Cardiac muscle cell (in vitro differentiated cells and primary cell): Measurements from ENCODE around the gene STXBP5. TPM values are rescaled to one million over a fixed set of nuclear protein-coding genes. Genes with fewer than 3 reads are reported as not detected.

Experiments
- DNase-seq, 2 donors: peaks; one replicate each; pipeline versions ENCODE4 v3.0.0 to v3.0.0-alpha.2; 2010 to 2017; ENCODE audit warnings: low read depth in 1 of 2, low spot score in 1 of 2
- H3K27ac ChIP-seq: fragments of 200-600 bp; sonication (generic); 2 replicates; pipeline ENCODE4 v1.5.1; 2016
- H3K27me3 ChIP-seq: fragments of 200-600 bp; sonication (generic); 2 replicates; pipeline ENCODE4 v1.6.0; 2016; ENCODE audit warnings: control low read depth
- H3K36me3 ChIP-seq: fragments of 200-600 bp; sonication (generic); 2 replicates; pipeline ENCODE4 v1.5.1; 2016; ENCODE audit warnings: control low read depth
- H3K4me1 ChIP-seq: fragments of 200-600 bp; sonication (generic); 2 replicates; pipeline ENCODE4 v1.8.1; 2017; ENCODE audit warnings: low read depth, mild to moderate bottlenecking, mixed run types
- H3K4me3 ChIP-seq: fragments of 200-600 bp; sonication (generic); 2 replicates; pipeline ENCODE4 v1.5.1; 2016; ENCODE audit warnings: mild to moderate bottlenecking
- H3K9me3 ChIP-seq: fragments of 200-600 bp; sonication (generic); 2 replicates; pipeline ENCODE4 v1.5.1; 2017; ENCODE audit warnings: low read depth, mild to moderate bottlenecking, control low read depth
- polyA plus RNA-seq: library from polyadenylated mRNA; unstranded; fragments of >200 nt; fragmentation: Nextera tagmentation; extraction: Ambion mirVana; gene quantifications from 2 replicates; pipeline ENCODE4 v1.2.1, GENCODE V29; 2016
- total RNA-seq: library from RNA; depleted of rRNA; stranded (reverse); fragments of >200 nt; gene quantifications from 2 replicates; pipeline ENCODE4 v1.2.3, GENCODE V29; 2016
- TF ChIP-seq, protein P1 (sequence below): IDR thresholded peaks from 2 replicates; pipeline ENCODE4 v1.5.1; 2012; ENCODE audit warnings: low read depth, mild to moderate bottlenecking, low read length

The STXBP5 gene
- 3.6 and 5.3 TPM in 2 replicates for total RNA-seq
- polyA plus RNA-seq, result 2.9 and 4.1 TPM in 2 replicates

DNA sequence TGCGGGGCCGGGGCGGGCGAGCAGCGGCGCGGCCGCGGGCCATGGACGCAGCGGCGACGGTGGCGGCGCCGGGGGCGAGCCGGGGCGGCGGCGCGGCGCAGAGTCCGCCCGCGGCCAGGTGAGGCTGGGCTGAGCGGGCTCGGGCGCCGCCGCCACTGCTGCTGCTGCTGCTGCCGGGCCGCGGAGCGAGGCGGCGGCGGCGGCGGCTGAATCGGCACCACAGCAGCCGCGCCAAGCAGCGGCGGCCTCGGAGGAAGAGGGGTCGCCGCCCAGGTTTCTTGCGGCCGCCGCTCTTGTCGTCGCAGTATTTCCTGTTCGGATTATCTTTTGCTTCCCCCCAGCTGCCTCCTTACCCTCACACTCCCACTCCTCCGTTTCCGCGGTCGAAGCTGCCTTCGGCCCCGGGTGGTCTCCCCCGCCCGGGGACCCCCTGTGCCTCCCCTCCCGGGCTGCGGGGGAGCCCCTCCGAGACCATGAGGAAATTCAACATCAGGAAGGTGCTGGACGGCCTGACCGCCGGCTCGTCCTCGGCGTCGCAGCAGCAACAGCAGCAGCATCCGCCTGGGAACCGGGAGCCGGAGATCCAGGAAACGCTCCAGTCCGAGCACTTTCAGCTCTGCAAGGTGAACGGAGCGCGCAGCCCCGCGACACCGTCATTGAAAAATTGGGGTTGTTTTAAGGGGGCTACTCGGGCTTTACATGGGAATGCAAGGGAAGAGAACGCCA lies at the start of gene STXBP5:
STXBP5 (plus strand) TSS at position 358 of the 726 bp plus-strand sequence; CDS start at position 474, 116 bp downstream.
- no peaks in the 10 kb centered on the region for H3K9me3 ChIP-seq
- H3K4me3 ChIP-seq, result peak within 1 kb of the TSS; percentile 95
- H3K4me1 ChIP-seq, result peaks cover 3% of the 10 kb centered on the region
- TF ChIP-seq, protein P1, sequence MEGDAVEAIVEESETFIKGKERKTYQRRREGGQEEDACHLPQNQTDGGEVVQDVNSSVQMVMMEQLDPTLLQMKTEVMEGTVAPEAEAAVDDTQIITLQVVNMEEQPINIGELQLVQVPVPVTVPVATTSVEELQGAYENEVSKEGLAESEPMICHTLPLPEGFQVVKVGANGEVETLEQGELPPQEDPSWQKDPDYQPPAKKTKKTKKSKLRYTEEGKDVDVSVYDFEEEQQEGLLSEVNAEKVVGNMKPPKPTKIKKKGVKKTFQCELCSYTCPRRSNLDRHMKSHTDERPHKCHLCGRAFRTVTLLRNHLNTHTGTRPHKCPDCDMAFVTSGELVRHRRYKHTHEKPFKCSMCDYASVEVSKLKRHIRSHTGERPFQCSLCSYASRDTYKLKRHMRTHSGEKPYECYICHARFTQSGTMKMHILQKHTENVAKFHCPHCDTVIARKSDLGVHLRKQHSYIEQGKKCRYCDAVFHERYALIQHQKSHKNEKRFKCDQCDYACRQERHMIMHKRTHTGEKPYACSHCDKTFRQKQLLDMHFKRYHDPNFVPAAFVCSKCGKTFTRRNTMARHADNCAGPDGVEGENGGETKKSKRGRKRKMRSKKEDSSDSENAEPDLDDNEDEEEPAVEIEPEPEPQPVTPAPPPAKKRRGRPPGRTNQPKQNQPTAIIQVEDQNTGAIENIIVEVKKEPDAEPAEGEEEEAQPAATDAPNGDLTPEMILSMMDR, result no peak
- H3K27me3 ChIP-seq, result no peaks in the 10 kb centered on the region
- H3K36me3 ChIP-seq, result no peaks in the 10 kb centered on the region
- H3K27ac ChIP-seq, result peak within 1 kb of the TSS; percentile 92
- DNase-seq, result peak; percentile 62 to 64

DNA sequence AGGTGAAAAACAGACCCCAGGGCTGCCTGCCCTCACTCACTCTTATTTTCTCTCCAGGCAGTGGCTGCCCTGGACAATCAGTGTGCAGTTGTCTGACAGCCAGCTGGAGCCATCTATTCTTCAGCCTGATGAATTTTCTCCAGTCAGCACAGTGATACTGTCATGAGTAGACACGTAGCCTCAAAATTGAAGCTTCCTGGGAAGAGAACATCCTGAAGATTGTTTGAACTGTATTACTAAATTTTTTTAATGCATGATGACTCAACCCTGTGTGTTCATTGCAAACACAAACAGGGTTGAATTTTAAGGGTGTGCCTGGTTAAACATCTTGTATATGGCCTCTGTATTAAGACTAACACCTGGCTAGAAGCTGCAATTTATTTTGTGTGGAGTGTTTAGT lies 49.8 kb upstream of the STXBP5 start:
- Histone ChIP-seq H3K4me1 (peaks cover 10% of the 10 kb centered on the region), H3K36me3 (no peaks in the 10 kb centered on the region), H3K9me3 (no peaks in the 10 kb centered on the region), H3K4me3 (no peak overlapping the region), H3K27me3 (no peaks in the 10 kb centered on the region), H3K27ac (no peak overlapping the region)
- no peak for DNase-seq
- TF ChIP-seq, protein P1, result no peak

DNA sequence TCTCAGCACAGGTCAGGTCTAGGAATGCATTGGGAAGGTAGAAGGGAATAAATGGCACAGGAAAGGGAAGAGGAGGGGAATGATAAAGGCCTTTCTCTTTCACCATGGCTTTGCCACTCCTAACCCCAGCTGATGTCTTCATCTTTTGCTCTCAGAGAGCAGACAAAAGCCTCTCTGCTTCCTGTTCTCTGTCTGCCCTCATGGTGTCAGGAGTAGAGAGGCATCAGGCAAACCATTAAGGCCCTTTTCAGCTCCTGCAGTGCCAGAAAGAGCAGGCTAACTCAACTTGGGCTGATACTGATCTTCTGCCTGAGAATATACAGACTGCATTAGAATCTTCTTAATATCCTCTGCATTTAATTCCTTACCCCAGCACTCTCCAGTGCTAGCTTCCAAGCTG lies 48.0 kb upstream of the STXBP5 start:
- TF ChIP-seq, protein P1, result no peak
- Histone ChIP-seq H3K9me3 (no peaks in the 10 kb centered on the region), H3K36me3 (no peaks in the 10 kb centered on the region), H3K4me1 (peaks cover 10% of the 10 kb centered on the region), H3K4me3 (no peak overlapping the region), H3K27me3 (no peaks in the 10 kb centered on the region), H3K27ac (no peak overlapping the region)
- no peak for DNase-seq

DNA sequence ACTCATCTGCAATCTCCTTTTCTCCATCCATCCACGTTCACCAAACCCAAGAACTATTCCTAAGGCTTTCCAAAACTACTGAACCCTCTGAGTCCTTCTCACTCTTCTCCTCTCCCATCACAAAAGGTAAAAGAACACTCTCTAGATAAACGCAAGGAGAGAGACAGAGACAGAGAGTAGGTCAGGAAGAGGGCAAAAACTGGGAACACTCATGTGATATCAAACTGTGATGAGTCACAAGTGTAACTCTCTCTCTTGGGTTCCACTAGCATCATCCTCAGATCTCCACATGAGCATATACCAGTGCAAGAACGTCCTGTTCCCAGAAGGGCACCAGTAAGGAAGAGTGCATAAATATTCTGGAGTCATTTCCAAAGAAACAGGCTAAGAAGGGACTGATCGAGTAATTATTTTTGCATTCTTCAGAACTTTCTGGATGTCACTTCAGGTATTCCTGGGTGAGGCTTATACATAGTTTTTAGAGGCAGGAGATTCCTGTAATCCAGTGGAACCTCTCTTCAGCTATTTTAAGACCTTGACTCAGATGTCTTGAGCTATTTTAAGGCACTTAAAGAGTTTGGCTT lies 47.3 kb upstream of the STXBP5 start:
- Histone ChIP-seq H3K27me3 (no peaks in the 10 kb centered on the region), H3K36me3 (no peaks in the 10 kb centered on the region), H3K27ac (no peak overlapping the region), H3K4me1 (peaks cover 10% of the 10 kb centered on the region), H3K9me3 (no peaks in the 10 kb centered on the region), H3K4me3 (no peak overlapping the region)
- TF ChIP-seq, protein P1, result no peak
- DNase-seq, result no peak

DNA sequence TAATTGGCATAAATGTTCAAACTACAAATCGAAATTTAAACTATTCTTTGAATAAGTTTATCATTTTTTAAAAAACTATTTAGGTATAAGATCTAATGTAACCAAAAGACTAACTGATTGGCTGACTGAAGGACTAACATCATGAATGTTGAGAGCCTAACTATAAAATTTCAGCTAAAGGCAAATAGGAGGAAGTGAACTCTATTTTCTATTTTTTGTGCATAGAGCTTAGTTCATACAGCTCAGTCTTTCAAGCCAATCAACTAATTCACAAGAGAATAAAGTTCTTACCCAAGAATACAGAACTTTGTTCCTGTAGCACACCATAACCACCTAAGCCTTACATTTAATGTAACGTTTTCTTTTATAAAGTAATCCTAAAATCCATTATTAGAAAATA lies 46.3 kb upstream of the STXBP5 start:
- TF ChIP-seq, protein P1, result no peak

More for the DNA sequence above, 46.3 kb upstream of the STXBP5 start:
- no peak overlapping the region for H3K27ac ChIP-seq
- no peak overlapping the region for H3K4me3 ChIP-seq
- H3K4me1 ChIP-seq, result peaks cover 10% of the 10 kb centered on the region
- no peaks in the 10 kb centered on the region for H3K36me3 ChIP-seq
- H3K27me3 ChIP-seq, result no peaks in the 10 kb centered on the region
- DNase-seq, result no peak
- H3K9me3 ChIP-seq, result no peaks in the 10 kb centered on the region
